ENCODE results near the gene MCM3AP.

MCM3AP gene

DNA sequence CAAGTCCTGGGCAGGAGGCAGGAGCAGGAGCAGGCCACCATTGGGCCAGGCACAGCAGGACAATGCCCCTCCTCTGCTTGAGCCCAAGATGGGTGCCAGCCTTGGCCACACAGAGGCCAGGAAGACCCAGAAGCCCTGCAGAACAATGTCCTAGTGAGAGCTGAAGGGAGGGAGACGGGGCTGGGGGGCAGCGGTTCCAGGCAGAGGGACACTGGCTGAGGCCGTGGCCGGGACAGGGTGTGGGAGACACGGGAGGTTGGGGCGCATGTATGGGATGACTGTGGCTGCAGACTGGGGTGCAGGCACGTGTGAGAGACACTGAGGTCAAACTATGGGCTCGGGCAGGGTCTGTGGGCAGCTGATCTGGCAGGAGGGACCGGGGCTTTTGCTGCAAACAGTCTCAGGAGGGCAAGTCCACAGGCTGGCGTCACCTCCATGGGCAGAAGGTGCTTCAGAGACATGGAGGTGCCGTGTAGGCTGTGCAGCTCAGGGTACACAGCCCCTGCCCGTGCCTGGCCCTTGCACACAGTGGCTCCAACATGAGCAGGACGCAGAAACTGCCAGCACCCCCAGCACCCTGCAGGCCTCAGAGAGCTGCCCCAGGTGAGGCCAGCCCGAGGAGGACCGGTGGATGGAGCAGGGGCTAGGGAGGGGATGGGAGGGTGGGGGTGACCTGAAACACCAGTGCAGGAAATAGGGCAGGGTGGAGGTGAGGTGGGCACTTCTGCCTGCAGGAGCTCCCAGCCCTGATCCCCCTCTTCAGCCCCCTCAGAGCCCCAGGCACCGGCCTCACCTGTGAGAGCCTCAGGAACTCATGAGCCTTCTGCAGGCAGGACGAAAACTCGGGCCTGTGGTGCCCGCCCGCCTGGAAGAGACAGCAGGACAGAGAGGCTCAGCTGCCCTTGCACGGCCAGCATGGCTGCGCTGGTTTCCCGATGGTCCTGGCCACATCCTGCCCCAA is 76.4 kb downstream of the MCM3AP start:
- no peak for TF ChIP-seq GLIS3 (CRISPR knock-in tag; IDR thresholded peaks at IDR 0.05)
- TF ChIP-seq PPARA (CRISPR knock-in tag; IDR thresholded peaks at IDR 0.05; ENCODE audit: borderline replicate concordance) = no peak
- TF ChIP-seq ARNTL (CRISPR knock-in tag; IDR thresholded peaks at IDR 0.05; ENCODE audit: borderline replicate concordance, low read depth) = no peak
- TF ChIP-seq, protein P1, sequence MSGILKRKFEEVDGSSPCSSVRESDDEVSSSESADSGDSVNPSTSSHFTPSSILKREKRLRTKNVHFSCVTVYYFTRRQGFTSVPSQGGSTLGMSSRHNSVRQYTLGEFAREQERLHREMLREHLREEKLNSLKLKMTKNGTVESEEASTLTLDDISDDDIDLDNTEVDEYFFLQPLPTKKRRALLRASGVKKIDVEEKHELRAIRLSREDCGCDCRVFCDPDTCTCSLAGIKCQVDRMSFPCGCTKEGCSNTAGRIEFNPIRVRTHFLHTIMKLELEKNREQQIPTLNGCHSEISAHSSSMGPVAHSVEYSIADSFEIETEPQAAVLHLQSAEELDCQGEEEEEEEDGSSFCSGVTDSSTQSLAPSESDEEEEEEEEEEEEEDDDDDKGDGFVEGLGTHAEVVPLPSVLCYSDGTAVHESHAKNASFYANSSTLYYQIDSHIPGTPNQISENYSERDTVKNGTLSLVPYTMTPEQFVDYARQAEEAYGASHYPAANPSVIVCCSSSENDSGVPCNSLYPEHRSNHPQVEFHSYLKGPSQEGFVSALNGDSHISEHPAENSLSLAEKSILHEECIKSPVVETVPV (CRISPR knock-in tag; IDR thresholded peaks at IDR 0.05) = no peak
- TF ChIP-seq ZNF565 (CRISPR knock-in tag; conservative IDR thresholded peaks at IDR 0.05; ENCODE audit: low read depth) = no peak
- TF ChIP-seq, protein P2, sequence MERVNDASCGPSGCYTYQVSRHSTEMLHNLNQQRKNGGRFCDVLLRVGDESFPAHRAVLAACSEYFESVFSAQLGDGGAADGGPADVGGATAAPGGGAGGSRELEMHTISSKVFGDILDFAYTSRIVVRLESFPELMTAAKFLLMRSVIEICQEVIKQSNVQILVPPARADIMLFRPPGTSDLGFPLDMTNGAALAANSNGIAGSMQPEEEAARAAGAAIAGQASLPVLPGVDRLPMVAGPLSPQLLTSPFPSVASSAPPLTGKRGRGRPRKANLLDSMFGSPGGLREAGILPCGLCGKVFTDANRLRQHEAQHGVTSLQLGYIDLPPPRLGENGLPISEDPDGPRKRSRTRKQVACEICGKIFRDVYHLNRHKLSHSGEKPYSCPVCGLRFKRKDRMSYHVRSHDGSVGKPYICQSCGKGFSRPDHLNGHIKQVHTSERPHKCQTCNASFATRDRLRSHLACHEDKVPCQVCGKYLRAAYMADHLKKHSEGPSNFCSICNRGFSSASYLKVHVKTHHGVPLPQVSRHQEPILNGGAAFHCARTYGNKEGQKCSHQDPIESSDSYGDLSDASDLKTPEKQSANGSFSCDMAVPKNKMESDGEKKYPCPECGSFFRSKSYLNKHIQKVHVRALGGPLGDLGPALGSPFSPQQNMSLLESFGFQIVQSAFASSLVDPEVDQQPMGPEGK (CRISPR knock-in tag; IDR thresholded peaks at IDR 0.05; ENCODE audit: borderline replicate concordance) = no peak
- TF ChIP-seq ISL1 (CRISPR knock-in tag; IDR thresholded peaks at IDR 0.05) = no peak
- no peak for TF ChIP-seq ESRRG (CRISPR knock-in tag; IDR thresholded peaks at IDR 0.05)
- no peak for TF ChIP-seq ZC3H10 (CRISPR knock-in tag; IDR thresholded peaks at IDR 0.05)
- TF ChIP-seq TCF4 (CRISPR knock-in tag; IDR thresholded peaks at IDR 0.05; ENCODE audit: borderline replicate concordance) = no peak
- TF ChIP-seq, protein P3, sequence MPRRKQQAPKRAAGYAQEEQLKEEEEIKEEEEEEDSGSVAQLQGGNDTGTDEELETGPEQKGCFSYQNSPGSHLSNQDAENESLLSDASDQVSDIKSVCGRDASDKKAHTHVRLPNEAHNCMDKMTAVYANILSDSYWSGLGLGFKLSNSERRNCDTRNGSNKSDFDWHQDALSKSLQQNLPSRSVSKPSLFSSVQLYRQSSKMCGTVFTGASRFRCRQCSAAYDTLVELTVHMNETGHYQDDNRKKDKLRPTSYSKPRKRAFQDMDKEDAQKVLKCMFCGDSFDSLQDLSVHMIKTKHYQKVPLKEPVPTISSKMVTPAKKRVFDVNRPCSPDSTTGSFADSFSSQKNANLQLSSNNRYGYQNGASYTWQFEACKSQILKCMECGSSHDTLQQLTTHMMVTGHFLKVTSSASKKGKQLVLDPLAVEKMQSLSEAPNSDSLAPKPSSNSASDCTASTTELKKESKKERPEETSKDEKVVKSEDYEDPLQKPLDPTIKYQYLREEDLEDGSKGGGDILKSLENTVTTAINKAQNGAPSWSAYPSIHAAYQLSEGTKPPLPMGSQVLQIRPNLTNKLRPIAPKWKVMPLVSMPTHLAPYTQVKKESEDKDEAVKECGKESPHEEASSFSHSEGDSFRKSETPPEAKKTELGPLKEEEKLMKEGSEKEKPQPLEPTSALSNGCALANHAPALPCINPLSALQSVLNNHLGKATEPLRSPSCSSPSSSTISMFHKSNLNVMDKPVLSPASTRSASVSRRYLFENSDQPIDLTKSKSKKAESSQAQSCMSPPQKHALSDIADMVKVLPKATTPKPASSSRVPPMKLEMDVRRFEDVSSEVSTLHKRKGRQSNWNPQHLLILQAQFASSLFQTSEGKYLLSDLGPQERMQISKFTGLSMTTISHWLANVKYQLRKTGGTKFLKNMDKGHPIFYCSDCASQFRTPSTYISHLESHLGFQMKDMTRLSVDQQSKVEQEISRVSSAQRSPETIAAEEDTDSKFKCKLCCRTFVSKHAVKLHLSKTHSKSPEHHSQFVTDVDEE (CRISPR knock-in tag; IDR thresholded peaks at IDR 0.05) = no peak
- TF ChIP-seq SNAI2 (CRISPR knock-in tag; IDR thresholded peaks at IDR 0.05) = no peak
- no peak for TF ChIP-seq OSR1 (CRISPR knock-in tag; IDR thresholded peaks at IDR 0.05)
- no peak for TF ChIP-seq BACH2 (CRISPR knock-in tag; IDR thresholded peaks at IDR 0.05; ENCODE audit: borderline replicate concordance)
- TF ChIP-seq TOX (CRISPR knock-in tag; IDR thresholded peaks at IDR 0.05; ENCODE audit: borderline replicate concordance) = no peak
- TF ChIP-seq, protein P4, sequence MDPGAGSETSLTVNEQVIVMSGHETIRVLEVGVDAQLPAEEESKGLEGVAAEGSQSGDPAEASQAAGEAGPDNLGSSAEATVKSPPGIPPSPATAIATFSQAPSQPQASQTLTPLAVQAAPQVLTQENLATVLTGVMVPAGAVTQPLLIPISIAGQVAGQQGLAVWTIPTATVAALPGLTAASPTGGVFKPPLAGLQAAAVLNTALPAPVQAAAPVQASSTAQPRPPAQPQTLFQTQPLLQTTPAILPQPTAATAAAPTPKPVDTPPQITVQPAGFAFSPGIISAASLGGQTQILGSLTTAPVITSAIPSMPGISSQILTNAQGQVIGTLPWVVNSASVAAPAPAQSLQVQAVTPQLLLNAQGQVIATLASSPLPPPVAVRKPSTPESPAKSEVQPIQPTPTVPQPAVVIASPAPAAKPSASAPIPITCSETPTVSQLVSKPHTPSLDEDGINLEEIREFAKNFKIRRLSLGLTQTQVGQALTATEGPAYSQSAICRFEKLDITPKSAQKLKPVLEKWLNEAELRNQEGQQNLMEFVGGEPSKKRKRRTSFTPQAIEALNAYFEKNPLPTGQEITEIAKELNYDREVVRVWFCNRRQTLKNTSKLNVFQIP (CRISPR knock-in tag; IDR thresholded peaks at IDR 0.05; ENCODE audit: borderline replicate concordance, low read depth) = no peak
- no peak for ATAC-seq

DNA sequence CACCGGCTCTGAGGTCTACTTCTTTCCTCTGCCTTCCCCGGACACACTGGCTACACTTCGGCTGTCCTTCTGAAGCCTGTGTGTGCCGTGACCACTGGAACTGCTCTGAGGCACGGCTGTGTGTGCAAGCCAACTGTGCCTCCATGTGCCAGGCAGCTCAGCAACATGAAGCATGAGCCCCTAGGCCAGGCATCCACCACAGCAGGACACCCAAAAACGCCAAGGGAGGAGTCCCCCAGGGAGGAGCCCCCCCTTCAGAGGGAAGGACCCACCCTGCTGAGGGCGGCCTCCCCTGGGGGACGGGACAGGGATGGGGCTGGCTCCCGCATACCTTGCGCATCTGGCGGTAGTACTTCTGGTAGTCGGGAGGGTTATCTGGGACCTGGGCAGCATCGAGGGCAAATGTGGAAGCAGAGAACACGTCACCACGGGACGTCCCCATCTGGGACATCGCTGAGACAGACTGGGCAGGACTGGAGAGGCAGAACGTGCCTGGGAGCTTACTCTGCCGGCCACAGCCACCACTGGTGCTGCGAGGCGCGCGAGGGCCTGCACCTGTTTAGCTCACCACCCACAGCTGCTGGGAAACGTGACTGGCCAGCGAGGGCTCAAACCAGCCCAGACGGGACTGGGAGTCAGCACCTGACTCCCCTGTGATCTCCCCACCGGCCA is 77.4 kb downstream of the MCM3AP start:
- no peak for TF ChIP-seq TOX (CRISPR knock-in tag; IDR thresholded peaks at IDR 0.05; ENCODE audit: borderline replicate concordance)
- no peak for TF ChIP-seq ARNTL (CRISPR knock-in tag; IDR thresholded peaks at IDR 0.05; ENCODE audit: borderline replicate concordance, low read depth)
- no peak for TF ChIP-seq SNAI2 (CRISPR knock-in tag; IDR thresholded peaks at IDR 0.05)
- TF ChIP-seq GLIS3 (CRISPR knock-in tag; IDR thresholded peaks at IDR 0.05) = no peak
- ATAC-seq = no peak

DNA sequence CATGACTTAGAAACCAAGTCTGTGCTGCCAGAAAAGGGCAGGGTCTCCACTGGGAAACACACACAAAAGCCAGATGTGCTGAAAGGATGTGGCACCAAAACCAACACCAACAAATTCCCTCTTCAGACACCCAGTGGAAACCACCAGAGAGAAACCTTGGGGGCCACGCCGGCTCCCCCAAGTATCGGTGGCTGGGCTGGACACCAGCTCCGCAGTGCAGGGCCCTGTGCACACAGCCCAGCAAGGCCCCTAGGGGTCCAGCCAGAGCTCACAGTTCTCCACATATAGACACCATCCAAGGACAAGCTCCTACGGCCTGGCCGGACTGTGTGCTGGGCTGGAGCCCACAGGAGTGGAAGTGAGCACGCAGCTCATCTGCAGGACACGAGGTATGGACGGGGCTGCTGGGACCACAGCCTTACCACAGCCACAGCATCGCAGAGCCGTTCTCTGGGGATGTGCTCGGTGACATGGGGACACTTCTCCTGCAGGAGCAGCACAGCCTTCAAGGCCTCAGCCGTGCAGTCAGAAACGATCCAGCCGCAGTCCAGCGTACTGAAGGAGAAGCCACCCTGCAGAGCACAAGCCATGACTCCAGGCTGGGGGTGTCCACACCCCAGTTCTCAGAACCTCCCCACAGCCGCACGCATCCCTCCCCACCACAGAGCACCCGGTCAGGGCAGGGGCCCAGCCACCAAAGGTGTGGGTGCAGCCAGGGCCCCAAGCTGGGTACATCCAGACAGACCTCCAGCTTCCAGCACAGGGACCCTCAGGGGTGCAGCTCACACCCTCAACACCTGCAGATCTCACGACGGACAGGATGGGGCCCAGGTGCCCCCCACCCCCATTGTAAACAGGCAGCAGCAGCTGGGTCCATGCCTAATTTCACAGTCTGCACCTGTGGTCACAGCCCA is 78.1 kb downstream of the MCM3AP start:
- TF ChIP-seq ZNF8 (CRISPR knock-in tag; IDR thresholded peaks at IDR 0.05) = no peak
- no peak for TF ChIP-seq GLIS3 (CRISPR knock-in tag; IDR thresholded peaks at IDR 0.05)
- TF ChIP-seq, protein P5, sequence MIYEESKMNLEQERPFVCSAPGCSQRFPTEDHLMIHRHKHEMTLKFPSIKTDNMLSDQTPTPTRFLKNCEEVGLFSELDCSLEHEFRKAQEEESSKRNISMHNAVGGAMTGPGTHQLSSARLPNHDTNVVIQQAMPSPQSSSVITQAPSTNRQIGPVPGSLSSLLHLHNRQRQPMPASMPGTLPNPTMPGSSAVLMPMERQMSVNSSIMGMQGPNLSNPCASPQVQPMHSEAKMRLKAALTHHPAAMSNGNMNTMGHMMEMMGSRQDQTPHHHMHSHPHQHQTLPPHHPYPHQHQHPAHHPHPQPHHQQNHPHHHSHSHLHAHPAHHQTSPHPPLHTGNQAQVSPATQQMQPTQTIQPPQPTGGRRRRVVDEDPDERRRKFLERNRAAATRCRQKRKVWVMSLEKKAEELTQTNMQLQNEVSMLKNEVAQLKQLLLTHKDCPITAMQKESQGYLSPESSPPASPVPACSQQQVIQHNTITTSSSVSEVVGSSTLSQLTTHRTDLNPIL (CRISPR knock-in tag; IDR thresholded peaks at IDR 0.05; ENCODE audit: low read depth) = no peak
- no peak for TF ChIP-seq RARB (CRISPR knock-in tag; IDR thresholded peaks at IDR 0.05)
- no peak for TF ChIP-seq ESRRG (CRISPR knock-in tag; IDR thresholded peaks at IDR 0.05)
- TF ChIP-seq, protein P4 (CRISPR knock-in tag; IDR thresholded peaks at IDR 0.05; ENCODE audit: borderline replicate concordance, low read depth) = no peak
- no peak for TF ChIP-seq ZFP30 (CRISPR knock-in tag; IDR thresholded peaks at IDR 0.05)
- TF ChIP-seq SNAI2 (CRISPR knock-in tag; IDR thresholded peaks at IDR 0.05) = no peak
- TF ChIP-seq ISL1 (CRISPR knock-in tag; IDR thresholded peaks at IDR 0.05) = no peak
- no peak for TF ChIP-seq CSDC2 (CRISPR knock-in tag; IDR thresholded peaks at IDR 0.05)
- no peak for TF ChIP-seq TOX (CRISPR knock-in tag; IDR thresholded peaks at IDR 0.05; ENCODE audit: borderline replicate concordance)
- no peak for TF ChIP-seq OSR1 (CRISPR knock-in tag; IDR thresholded peaks at IDR 0.05)
- TF ChIP-seq ZFP3 (CRISPR knock-in tag; IDR thresholded peaks at IDR 0.05) = no peak
- TF ChIP-seq TCF4 (CRISPR knock-in tag; IDR thresholded peaks at IDR 0.05; ENCODE audit: borderline replicate concordance) = no peak
- no peak for TF ChIP-seq BACH2 (CRISPR knock-in tag; IDR thresholded peaks at IDR 0.05; ENCODE audit: borderline replicate concordance)
- ATAC-seq = no peak
